SJCRH30 (cell line): ENCODE results near the gene RPL38. TPM values are rescaled to one million over a fixed set of nuclear protein-coding genes. Genes with fewer than 3 reads are reported as not detected.
A peak's percentile ranks its signal among the peaks of the same experiment; 100 is the strongest.

Experiments used
- DNase-seq, 2 experiments: peaks; one replicate each; pipeline ENCODE4 v3.0.0-alpha.2; 2015 to 2020
- H3K27ac ChIP-seq: fragments of 250-450 bp; sonication (Bioruptor Pico); 2 replicates; pipeline ENCODE4 v1.5.1; 2020; ENCODE audit warnings: mild to moderate bottlenecking, moderate library complexity
- H3K27me3 ChIP-seq: fragments of 250-450 bp; sonication (Bioruptor Pico); 2 replicates; pipeline ENCODE4 v1.5.1; 2020; ENCODE audit warnings: mild to moderate bottlenecking, moderate library complexity
- H3K36me3 ChIP-seq: fragments of 250-450 bp; sonication (Bioruptor Pico); 2 replicates; pipeline ENCODE4 v1.5.1; 2020; ENCODE audit warnings: mild to moderate bottlenecking, moderate library complexity
- H3K4me1 ChIP-seq: fragments of 250-450 bp; sonication (Bioruptor Pico); 2 replicates; pipeline ENCODE4 v1.5.1; 2020; ENCODE audit warnings: mild to moderate bottlenecking, moderate library complexity
- H3K4me3 ChIP-seq: fragments of 250-450 bp; sonication (Bioruptor Pico); 2 replicates; pipeline ENCODE4 v1.5.1; 2020; ENCODE audit warnings: mild to moderate bottlenecking, moderate library complexity
- H3K9me3 ChIP-seq: fragments of 250-450 bp; sonication (Bioruptor Pico); replicated peaks from 2 replicates; pipeline ENCODE4 v1.5.1; 2020; ENCODE audit warnings: mild to moderate bottlenecking, moderate library complexity
- total RNA-seq: library from RNA; depleted of rRNA; stranded (reverse); fragments of >200 nt; shearing (Covaris generic); gene quantifications from 2 replicates; pipeline ENCODE4 v1.2.3, GENCODE V29; 2014; rRNA removed

The RPL38 gene
- total RNA-seq: 5,758 and 5,854 TPM in 2 replicates

DNA sequence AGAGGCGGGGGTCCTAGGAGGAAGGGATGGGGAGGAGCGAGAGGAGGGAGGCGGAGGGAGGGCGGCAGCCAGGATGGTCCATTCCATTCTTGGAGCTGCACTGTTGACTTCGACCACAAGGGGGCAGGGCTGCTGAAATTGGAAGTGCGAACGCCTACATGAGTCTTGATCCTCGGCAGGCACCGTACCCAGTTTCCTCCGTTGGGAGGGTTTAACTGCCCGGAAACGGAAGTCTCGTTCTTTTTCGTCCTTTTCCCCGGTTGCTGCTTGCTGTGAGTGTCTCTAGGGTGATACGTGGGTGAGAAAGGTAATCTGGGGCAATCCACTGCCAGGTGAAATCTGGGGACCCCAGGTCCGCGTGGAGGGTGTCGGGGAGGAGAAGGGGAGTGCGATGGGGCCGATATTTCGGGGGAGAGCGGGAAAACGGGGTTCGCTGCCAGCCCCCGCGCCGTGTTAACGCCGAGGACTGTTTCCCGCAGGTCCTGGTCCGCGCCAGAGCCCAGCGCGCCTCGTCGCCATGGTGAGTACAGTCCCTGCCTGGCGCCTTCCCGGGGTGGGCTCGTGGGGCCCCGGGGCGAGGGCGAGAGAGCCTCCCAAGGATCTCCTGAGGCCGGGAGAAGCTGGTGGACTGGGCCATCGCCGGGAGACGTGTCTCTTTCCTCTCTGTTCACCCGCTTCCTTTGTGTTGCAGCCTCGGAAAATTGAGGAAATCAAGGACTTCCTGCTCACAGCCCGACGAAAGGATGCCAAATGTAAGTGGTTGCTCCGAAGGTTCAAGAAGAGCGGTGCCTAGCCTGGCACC is at the start of gene RPL38:
Gene RPL38, plus strand, starts transcription at position 240 of the 802 bp plus-strand sequence. Its CDS starts 278 bp downstream, at position 518.
- Histone ChIP-seq H3K36me3 (peaks cover 48% of the 10 kb centered on the region), H3K4me1 (peaks cover 23% of the 10 kb centered on the region), H3K9me3 (no peaks in the 10 kb centered on the region), H3K27ac (peak within 1 kb of the TSS; percentile 84), H3K4me3 (peak within 1 kb of the TSS; percentile 91), H3K27me3 (peaks cover 13% of the 10 kb centered on the region; the same call in 1 of the 2 replicates)
- peak; percentile 98 to 100 for DNase-seq

GRCh38 chr17:74153821-74154430 is 49.6 kb upstream of the RPL38 start:
- Histone ChIP-seq H3K36me3 (no peaks in the 10 kb centered on the region), H3K4me1 (no peaks in the 10 kb centered on the region), H3K4me3 (no peak overlapping the region), H3K27me3 (peaks cover 4% of the 10 kb centered on the region; the same call in 1 of the 2 replicates), H3K9me3 (no peaks in the 10 kb centered on the region), H3K27ac (no peak overlapping the region)
- no peak for DNase-seq

GRCh38 chr17:74156878-74157277 is 46.6 kb upstream of the RPL38 start:
- no peak for DNase-seq
- peaks cover 4% of the 10 kb centered on the region; the same call in 1 of the 2 replicates for H3K27me3 ChIP-seq
- H3K36me3 ChIP-seq: no peaks in the 10 kb centered on the region
- H3K4me3 ChIP-seq: no peak overlapping the region
- no peak overlapping the region for H3K27ac ChIP-seq
- no peaks in the 10 kb centered on the region for H3K4me1 ChIP-seq
- H3K9me3 ChIP-seq: no peaks in the 10 kb centered on the region

DNA sequence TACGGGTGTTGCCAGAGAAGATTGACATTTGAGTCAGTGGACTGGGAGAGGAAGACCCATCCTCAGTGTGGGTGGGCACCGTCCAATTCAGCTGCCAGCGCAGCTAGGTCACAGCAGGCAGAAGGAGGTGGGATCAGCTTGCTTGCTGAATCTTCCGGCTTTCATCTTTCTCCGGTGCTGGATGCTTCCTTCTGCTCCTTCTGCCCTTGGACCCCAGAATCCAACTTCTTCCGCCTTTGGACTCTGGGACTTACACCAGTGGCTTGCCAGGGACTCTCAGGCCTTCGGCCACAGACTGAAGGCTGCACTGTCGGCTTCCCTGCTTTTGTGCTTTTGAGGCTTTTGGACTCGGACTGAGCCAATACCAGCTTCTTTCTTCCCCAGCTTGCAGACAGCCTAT is 46.1 kb upstream of the RPL38 start:
- Histone ChIP-seq H3K27ac (no peak overlapping the region), H3K36me3 (no peaks in the 10 kb centered on the region), H3K9me3 (no peaks in the 10 kb centered on the region), H3K27me3 (peaks cover 4% of the 10 kb centered on the region; the same call in 1 of the 2 replicates), H3K4me1 (no peaks in the 10 kb centered on the region), H3K4me3 (no peak overlapping the region)
- DNase-seq: no peak

- H3K27me3 ChIP-seq: no peaks in the 10 kb centered on the region
- no peaks in the 10 kb centered on the region for H3K9me3 ChIP-seq
- no peak overlapping the region for H3K27ac ChIP-seq
- DNase-seq: no peak
- no peaks in the 10 kb centered on the region for H3K36me3 ChIP-seq
- H3K4me1 ChIP-seq: peaks cover 8% of the 10 kb centered on the region; the same call in 1 of the 2 replicates
- no peak overlapping the region for H3K4me3 ChIP-seq
These were observed 44.7 kb upstream of the RPL38 start for GRCh38 chr17:74158761-74159160.

DNA sequence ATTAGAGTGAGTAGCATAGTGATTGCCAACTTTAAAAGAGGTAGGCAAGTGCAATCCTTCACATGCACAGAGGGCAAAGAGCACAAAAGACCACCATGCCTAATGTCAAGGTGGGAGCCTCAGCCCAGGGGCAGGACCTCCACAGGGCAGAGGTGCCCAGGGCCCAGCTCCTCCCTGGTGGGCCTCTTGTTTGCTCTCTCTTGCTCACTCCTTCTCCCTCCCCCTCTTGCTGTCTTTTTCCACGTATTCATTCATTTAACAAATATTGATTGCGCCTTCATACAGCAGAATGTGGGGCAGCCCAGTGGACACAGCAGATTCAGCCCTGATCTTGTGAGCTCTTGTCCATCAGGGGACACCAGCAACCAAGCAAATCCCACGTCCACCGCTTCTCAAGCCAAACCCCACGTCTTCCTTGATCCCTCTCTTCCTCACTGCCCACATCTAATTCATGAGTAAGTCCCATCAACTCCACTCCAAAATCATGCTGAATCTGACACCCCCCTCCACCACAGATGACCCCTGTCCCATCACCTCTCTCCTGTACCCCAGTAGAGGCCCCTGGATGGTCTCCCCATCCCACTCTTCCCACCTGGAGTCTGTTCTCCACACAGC is 44.1 kb upstream of the RPL38 start:
- no peaks in the 10 kb centered on the region for H3K27me3 ChIP-seq
- no peaks in the 10 kb centered on the region for H3K9me3 ChIP-seq
- no peak for DNase-seq
- no peak overlapping the region for H3K27ac ChIP-seq
- peaks cover 8% of the 10 kb centered on the region; the same call in 1 of the 2 replicates for H3K4me1 ChIP-seq
- H3K36me3 ChIP-seq: no peaks in the 10 kb centered on the region
- no peak overlapping the region for H3K4me3 ChIP-seq

- H3K9me3 ChIP-seq: no peaks in the 10 kb centered on the region
- H3K4me1 ChIP-seq: peaks cover 8% of the 10 kb centered on the region; the same call in 1 of the 2 replicates
- no peak for DNase-seq
- H3K27me3 ChIP-seq: no peaks in the 10 kb centered on the region
- H3K27ac ChIP-seq: no peak overlapping the region
- no peaks in the 10 kb centered on the region for H3K36me3 ChIP-seq
- H3K4me3 ChIP-seq: no peak overlapping the region
These were observed 42.6 kb upstream of the RPL38 start for GRCh38 chr17:74160656-74161502.

GRCh38 chr17:74161503-74161875 is 42.0 kb upstream of the RPL38 start:
- no peak overlapping the region for H3K4me3 ChIP-seq
- no peak for DNase-seq
- no peaks in the 10 kb centered on the region for H3K9me3 ChIP-seq
- peaks cover 8% of the 10 kb centered on the region; the same call in 1 of the 2 replicates for H3K4me1 ChIP-seq
- H3K27me3 ChIP-seq: no peaks in the 10 kb centered on the region
- no peak overlapping the region for H3K27ac ChIP-seq
- no peaks in the 10 kb centered on the region for H3K36me3 ChIP-seq

DNA sequence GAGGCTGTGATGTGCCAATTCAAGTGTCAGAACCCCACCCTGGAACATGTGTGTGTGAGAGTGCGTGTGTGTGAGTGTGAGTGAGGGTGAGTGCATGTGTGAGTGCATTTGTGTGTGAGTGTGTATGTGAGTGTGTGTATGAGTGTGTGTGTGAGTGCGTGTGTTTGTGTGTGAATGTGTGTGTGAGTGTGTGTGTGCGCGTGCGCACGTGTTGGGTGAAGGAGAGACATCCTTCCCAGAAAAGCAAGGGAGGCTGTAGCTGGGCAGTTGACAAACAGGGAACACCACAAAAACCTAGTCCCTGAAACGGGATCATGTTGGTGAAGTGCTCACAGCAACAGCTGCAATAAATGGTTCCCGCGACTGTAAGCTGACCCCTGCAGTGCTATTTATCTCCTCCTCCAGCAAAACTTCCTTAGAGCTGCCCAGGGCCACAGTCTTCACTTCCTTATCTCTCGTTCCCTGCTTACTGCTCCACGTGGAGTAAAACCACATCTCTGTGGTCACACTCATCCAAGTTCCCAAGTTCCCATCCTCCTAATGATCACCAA is 40.1 kb upstream of the RPL38 start:
- Histone ChIP-seq H3K9me3 (no peaks in the 10 kb centered on the region), H3K4me1 (peaks cover 8% of the 10 kb centered on the region; the same call in 1 of the 2 replicates), H3K27me3 (no peaks in the 10 kb centered on the region), H3K36me3 (no peaks in the 10 kb centered on the region), H3K27ac (no peak overlapping the region), H3K4me3 (no peak overlapping the region)
- peak; percentile 56 to 83 for DNase-seq

DNA sequence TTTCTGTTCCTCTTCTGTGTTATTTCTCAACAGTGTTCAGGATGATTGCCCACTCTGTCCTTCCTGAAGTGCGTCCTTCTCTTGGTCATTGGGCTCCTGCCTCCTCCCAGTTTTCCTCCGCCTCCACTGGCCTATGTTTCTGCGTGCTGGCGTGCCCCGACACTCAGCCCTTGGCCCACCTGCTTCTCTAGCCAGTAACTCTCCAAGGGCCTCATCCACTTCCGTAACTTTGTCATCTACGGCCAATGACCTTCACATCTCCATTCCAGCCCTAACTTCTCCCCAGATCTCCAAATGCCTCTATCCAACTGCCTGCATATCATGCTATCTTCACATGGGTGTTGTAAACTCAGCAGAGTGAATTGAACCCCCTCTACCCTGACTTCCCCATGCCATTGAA is 39.6 kb upstream of the RPL38 start:
- H3K36me3 ChIP-seq: no peaks in the 10 kb centered on the region
- H3K27ac ChIP-seq: no peak overlapping the region
- no peaks in the 10 kb centered on the region for H3K27me3 ChIP-seq
- H3K4me1 ChIP-seq: peaks cover 8% of the 10 kb centered on the region; the same call in 1 of the 2 replicates
- no peak overlapping the region for H3K4me3 ChIP-seq
- DNase-seq: no peak
- H3K9me3 ChIP-seq: no peaks in the 10 kb centered on the region

DNA sequence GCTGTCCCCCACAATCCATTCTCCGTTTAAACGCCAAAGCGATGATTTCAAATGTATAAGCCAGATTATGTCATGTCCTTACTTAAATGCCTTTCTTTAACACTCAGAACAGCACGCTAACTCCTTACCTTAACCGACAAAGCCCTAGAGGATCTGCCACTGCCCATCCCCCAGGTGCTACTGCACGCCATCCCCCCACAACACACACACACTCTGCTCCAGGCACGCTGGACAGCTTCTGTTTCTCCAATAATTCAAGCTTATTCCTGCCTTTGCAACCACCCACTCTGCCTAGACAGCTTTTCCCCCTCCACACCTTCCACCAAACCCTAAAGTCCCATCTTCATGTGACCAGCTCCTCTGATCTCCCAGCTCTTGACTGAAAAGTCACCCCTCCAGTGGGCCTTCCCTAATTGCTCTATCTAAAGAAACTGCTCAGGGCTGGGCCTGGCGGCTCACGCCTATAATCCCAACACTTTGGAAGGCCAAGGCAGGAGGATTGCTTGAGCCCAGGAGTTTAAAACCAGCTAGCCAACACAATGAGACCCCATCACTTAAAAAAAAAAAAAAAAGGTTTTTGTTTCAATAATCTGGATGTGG is 38.9 kb upstream of the RPL38 start:
- Histone ChIP-seq H3K36me3 (no peaks in the 10 kb centered on the region), H3K9me3 (no peaks in the 10 kb centered on the region), H3K27me3 (no peaks in the 10 kb centered on the region), H3K4me1 (peaks cover 8% of the 10 kb centered on the region; the same call in 1 of the 2 replicates), H3K27ac (no peak overlapping the region), H3K4me3 (no peak overlapping the region)
- no peak for DNase-seq

DNA sequence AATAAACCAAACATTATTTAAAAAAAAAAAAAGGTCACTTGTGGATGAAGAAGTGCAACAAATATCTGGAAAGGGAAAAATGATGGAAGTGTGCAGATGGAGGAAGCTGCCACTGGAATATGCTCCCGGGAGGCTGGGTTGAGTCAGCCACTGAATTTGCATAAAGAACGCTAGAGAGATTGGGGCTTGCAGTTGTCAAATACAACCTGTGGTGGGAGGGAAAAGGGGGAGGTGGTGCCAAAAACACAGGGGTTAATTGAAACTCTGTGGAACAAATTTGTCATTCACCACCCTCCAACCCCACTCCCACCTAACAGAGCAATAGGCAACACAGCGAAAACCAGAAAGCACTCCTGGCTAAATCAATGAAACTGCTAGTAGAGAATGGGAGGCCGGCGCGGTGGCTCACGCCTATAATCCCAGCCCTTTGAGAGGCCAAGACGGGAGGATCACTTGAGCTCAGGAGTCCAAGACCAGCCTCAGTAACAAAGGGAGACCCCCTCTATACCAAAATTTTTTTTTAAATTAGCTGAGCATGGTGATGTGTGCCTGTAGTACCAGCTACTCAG is 37.6 kb upstream of the RPL38 start:
- peaks cover 8% of the 10 kb centered on the region; the same call in 1 of the 2 replicates for H3K4me1 ChIP-seq
- H3K27me3 ChIP-seq: no peaks in the 10 kb centered on the region
- peak in 1 of 2 experiments; percentile 50 for DNase-seq
- no peaks in the 10 kb centered on the region for H3K9me3 ChIP-seq
- H3K4me3 ChIP-seq: no peak overlapping the region
- H3K36me3 ChIP-seq: no peaks in the 10 kb centered on the region
- H3K27ac ChIP-seq: no peak overlapping the region

DNA sequence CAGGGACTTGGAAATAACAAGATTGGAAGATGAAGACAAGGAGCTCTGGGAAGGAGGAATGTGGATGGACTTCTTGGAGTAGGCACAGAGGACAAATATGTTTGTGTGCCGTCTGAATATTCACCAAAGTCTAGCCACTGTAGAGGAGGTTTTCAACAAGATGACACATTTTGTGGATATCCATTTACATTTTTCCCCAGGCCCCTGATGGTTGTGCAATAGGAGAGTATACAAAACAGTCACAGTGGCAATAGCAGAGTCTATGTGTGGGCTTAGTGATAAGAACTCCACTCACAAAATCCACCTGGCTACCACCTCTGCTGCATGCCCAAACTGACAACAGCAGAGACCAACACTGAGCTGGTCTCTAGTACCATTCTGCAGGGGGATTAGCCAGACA is 32.6 kb upstream of the RPL38 start:
- Histone ChIP-seq H3K36me3 (no peaks in the 10 kb centered on the region), H3K9me3 (no peaks in the 10 kb centered on the region), H3K27ac (no peak overlapping the region), H3K27me3 (no peaks in the 10 kb centered on the region), H3K4me3 (no peak overlapping the region), H3K4me1 (no peaks in the 10 kb centered on the region)
- no peak for DNase-seq
